ENCODE measurements around the gene DCPS. TPM values are rescaled to one million over a fixed set of nuclear protein-coding genes. Genes with fewer than 3 reads are reported as not detected.

Gene DCPS
- total and polyA plus RNA-seq, 8 donors, result 8.4 to 16.6 (median 10.5) TPM

- 89 to 91% methylated on average over 5 of the region's 5 CpGs for WGBS, 2 donors
- no peaks in the 10 kb centered on the region for H3K4me1 ChIP-seq
- no peaks in the 10 kb centered on the region for H3K27me3 ChIP-seq
- H3K36me3 ChIP-seq, result peaks cover 0 to 32% (median 6%) of the 10 kb centered on the region in 3 donors
- ATAC-seq, result no peak
- intact Hi-C loops (cut with DNase I), result no loop called here
- H3K4me3 ChIP-seq, result no peak overlapping the region
- TF ChIP-seq CTCF (IDR thresholded peaks at IDR 0.05), result no peak
- no peak overlapping the region for H3K27ac ChIP-seq
- DNase-seq, result no peak
- no peaks in the 10 kb centered on the region for H3K9me3 ChIP-seq
- no peak for FAIRE-seq
Measured at GRCh38 chr11:126293726-126294125, 10.1 kb upstream of the DCPS start.

GRCh38 chr11:126297004-126297403 is 6.9 kb upstream of the DCPS start:
- Histone ChIP-seq H3K4me3 (no peak overlapping the region), H3K27me3 (no peaks in the 10 kb centered on the region), H3K4me1 (no peaks in the 10 kb centered on the region), H3K9me3 (no peaks in the 10 kb centered on the region), H3K27ac (no peak overlapping the region), H3K36me3 (peaks cover 0 to 19% (median 6%) of the 10 kb centered on the region in 3 donors)
- TF ChIP-seq CTCF (IDR thresholded peaks at IDR 0.05), result no peak
- WGBS, 2 donors, result 52 to 87% methylated on average over 2 of the region's 2 CpGs
- intact Hi-C loops (cut with DNase I), result no loop called here
- FAIRE-seq, result no peak
- no peak for DNase-seq
- no peak for ATAC-seq

GRCh38 chr11:126304457-126305075 is 706 bp downstream of the DCPS start:
- peaks cover 8 to 22% (median 13%) of the 10 kb centered on the region in 3 donors for H3K4me1 ChIP-seq
- no peaks in the 10 kb centered on the region for H3K9me3 ChIP-seq
- 23 to 27% methylated on average over 12 of the region's 12 CpGs for WGBS, 2 donors
- TF ChIP-seq CTCF (IDR thresholded peaks at IDR 0.05), result no peak
- FAIRE-seq (no peak), DNase-seq (peak in 2 of 6 donors; percentile 4 to 28), ATAC-seq (peak in 3 of 4 donors; percentile 3 to 31 (median 15))
- intact Hi-C loops (cut with DNase I), result loop anchor here in 1 of 3 donors (5.0 kb wide), 1 partner anchor 178 kb away; no protein-coding TSS in a partner anchor
- peak overlapping the region in 3 of 4 donors; percentile 78 to 88 (median 82) for H3K27ac ChIP-seq
- no peaks in the 10 kb centered on the region for H3K36me3 ChIP-seq
- H3K27me3 ChIP-seq, result no peaks in the 10 kb centered on the region
- peak overlapping the region; percentile 36 to 71 (median 59) for H3K4me3 ChIP-seq

GRCh38 chr11:126305699-126306098 is 1.8 kb downstream of the DCPS start:
- no peak for FAIRE-seq
- Histone ChIP-seq H3K4me1 (peaks cover 8 to 23% (median 13%) of the 10 kb centered on the region in 3 donors), H3K36me3 (no peaks in the 10 kb centered on the region), H3K9me3 (no peaks in the 10 kb centered on the region), H3K4me3 (no peak overlapping the region), H3K27ac (no peak overlapping the region), H3K27me3 (no peaks in the 10 kb centered on the region)
- intact Hi-C loops (cut with DNase I), result loop anchor here in 1 of 3 donors (5.0 kb wide), 1 partner anchor 177 kb away; no protein-coding TSS in a partner anchor
- DNase-seq, result peak in 1 of 6 donors; percentile 10
- no peak for TF ChIP-seq CTCF (IDR thresholded peaks at IDR 0.05)
- 85% methylated on average over 4 of the region's 4 CpGs for WGBS, 2 donors
- no peak for ATAC-seq

- DNase-seq (peak in 2 of 6 donors; percentile 37 to 51), FAIRE-seq (no peak), ATAC-seq (no peak)
- Histone ChIP-seq H3K36me3 (no peaks in the 10 kb centered on the region), H3K27me3 (no peaks in the 10 kb centered on the region), H3K4me3 (no peak overlapping the region), H3K4me1 (peaks cover 8 to 24% (median 13%) of the 10 kb centered on the region in 3 donors), H3K9me3 (no peaks in the 10 kb centered on the region), H3K27ac (peak overlapping the region in 2 of 4 donors; percentile 30 to 61)
- intact Hi-C loops (cut with DNase I), result loop anchor here in 1 of 3 donors (5.0 kb wide), 1 partner anchor 175 kb away; no protein-coding TSS in a partner anchor
- WGBS, 2 donors, result 16 to 22% methylated on average over 5 of the region's 5 CpGs
- TF ChIP-seq CTCF (IDR thresholded peaks at IDR 0.05), result peak in 1 of 4 donors; percentile 19
Measured at GRCh38 chr11:126307706-126308105, 3.8 kb downstream of the DCPS start.

Measured in pancreas (tissue), 10 donors.